ENCODE measurements around the gene FAM78A. TPM values are rescaled to one million over a fixed set of nuclear protein-coding genes. Genes with fewer than 3 reads are reported as not detected.

FAM78A gene
- total RNA-seq, 6 experiments from 2014 or later = 0.11 to 0.83 (median 0.34) TPM

DNA sequence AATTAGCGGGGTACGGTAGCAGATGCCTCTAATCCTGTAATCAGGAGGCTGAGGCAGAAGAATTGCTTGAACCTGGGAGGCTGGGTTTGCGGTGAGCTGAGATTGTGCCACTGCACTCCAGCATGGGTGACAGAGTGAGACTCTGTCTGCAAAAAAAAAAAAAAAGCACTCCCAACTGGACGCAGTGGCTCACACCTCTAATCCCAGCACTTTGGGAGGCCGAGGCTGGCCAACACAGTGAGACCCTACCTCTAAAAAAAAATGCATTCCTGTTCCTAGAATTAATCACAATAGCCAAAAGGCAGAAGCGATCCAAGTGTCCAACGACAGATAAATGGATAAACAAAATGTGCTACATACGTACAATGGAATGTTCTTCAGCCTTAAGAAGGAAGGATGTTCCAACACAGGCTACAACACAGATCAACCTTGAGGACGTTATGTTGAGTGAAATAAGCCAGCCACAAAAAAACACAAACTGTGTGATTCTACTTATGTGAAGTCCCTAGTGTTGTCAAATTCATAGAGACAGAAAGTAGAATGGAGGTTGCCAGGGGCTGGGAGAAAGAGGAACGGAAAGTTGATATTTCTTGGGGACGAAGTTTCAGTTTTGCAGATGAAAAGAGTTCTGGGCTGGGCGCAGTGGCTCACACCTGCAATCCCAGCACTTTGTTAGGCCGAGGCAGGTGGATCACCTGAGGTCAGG is 13.8 kb downstream of the FAM78A start:
- no peaks in the 10 kb centered on the region for H3K9me3 Mint-ChIP-seq
- no peak overlapping the region for H3K4me3 Mint-ChIP-seq
- H3K27ac Mint-ChIP-seq = no peak overlapping the region
- H3K4me1 Mint-ChIP-seq (ENCODE audit: low read depth) = peaks cover 6% of the 10 kb centered on the region; the same call in 1 of the 2 replicates
- DNase-seq = no peak
- H3K27me3 Mint-ChIP-seq (ENCODE audit: insufficient read depth) = peaks cover 12% of the 10 kb centered on the region
- no peak for TF ChIP-seq CTCF (IDR thresholded peaks at IDR 0.05)
- no peaks in the 10 kb centered on the region for H3K36me3 Mint-ChIP-seq (ENCODE audit: low read depth)

DNA sequence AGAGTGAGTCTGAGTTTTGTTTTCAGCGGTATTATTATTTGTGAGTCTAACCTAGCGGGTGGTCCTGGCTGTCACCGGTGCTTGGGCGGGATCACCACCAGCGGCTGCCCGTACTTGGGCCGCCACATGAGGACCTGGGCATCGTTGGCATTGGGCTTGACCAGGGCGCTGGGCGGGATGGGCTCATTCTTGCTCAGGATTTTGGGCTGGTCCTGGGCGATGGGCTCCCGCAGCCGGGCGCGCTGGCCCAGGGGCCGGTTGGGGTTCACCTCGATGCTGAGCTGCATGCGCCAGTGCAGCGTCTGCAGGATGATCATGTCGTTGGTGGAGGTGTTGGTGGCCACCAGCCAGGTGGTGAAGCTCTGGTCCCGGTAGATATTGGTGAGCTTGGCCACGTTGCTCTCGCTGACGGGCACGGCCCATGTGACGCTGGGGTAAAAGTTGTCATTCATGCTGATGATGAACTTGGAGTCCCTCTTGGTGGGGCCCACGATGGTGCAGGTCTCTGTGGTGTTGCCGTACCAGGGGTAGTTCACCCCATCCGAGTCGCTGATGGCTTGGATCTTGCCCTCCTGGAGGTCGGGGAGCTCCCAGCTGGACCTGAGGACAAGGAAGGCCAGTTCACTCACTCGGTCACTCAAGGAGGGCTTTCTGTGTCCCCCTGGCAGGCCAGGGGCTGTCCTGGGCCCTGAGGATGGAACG is 15.4 kb downstream of the FAM78A start:
- Mint-ChIP-seq H3K36me3 (ENCODE audit: low read depth) (no peaks in the 10 kb centered on the region), H3K9me3 (no peaks in the 10 kb centered on the region), H3K4me1 (ENCODE audit: low read depth) (peaks cover 15% of the 10 kb centered on the region), H3K4me3 (no peak overlapping the region), H3K27me3 (ENCODE audit: insufficient read depth) (peaks cover 10% of the 10 kb centered on the region), H3K27ac (no peak overlapping the region)
- no peak for DNase-seq
- TF ChIP-seq CTCF (IDR thresholded peaks at IDR 0.05) = no peak

GRCh38 chr9:131259916-131260597 is 16.3 kb downstream of the FAM78A start:
- H3K27ac Mint-ChIP-seq = no peak overlapping the region
- DNase-seq = no peak
- H3K9me3 Mint-ChIP-seq = no peaks in the 10 kb centered on the region
- no peaks in the 10 kb centered on the region for H3K36me3 Mint-ChIP-seq (ENCODE audit: low read depth)
- TF ChIP-seq CTCF (IDR thresholded peaks at IDR 0.05) = no peak
- peaks cover 10% of the 10 kb centered on the region for H3K27me3 Mint-ChIP-seq (ENCODE audit: insufficient read depth)
- H3K4me1 Mint-ChIP-seq (ENCODE audit: low read depth) = peaks cover 17% of the 10 kb centered on the region
- H3K4me3 Mint-ChIP-seq = no peak overlapping the region

DNA sequence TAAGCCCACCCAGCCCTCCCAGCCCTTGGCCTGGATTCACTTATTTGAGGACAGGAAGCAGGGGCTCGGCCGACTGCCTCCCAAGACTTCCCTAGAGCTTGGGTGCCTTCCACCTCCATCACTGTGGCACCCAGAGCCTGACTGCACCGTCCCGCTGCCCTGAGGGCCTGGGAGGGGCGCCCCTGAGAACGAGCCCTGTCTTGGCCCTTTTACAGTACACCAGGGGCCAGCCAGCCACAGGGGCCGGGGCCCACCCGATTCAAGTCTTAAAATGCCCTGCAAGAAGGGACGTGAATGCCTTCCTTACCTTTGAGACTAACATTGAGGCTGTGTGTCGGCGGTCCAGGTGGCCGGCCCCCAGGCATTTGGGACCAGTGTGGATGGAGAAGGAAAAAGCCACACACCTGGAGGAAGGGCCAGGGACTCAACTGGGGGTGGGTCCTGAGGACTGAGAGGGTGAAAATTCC is 16.8 kb downstream of the FAM78A start:
- H3K27ac Mint-ChIP-seq = no peak overlapping the region
- no peaks in the 10 kb centered on the region for H3K9me3 Mint-ChIP-seq
- TF ChIP-seq CTCF (IDR thresholded peaks at IDR 0.05) = no peak
- DNase-seq = no peak
- H3K4me1 Mint-ChIP-seq (ENCODE audit: low read depth) = peaks cover 17% of the 10 kb centered on the region
- H3K4me3 Mint-ChIP-seq = no peak overlapping the region
- no peaks in the 10 kb centered on the region for H3K36me3 Mint-ChIP-seq (ENCODE audit: low read depth)
- peaks cover 10% of the 10 kb centered on the region for H3K27me3 Mint-ChIP-seq (ENCODE audit: insufficient read depth)

- Mint-ChIP-seq H3K9me3 (no peaks in the 10 kb centered on the region), H3K4me1 (ENCODE audit: low read depth) (peaks cover 17% of the 10 kb centered on the region), H3K36me3 (ENCODE audit: low read depth) (no peaks in the 10 kb centered on the region), H3K27ac (no peak overlapping the region), H3K27me3 (ENCODE audit: insufficient read depth) (peaks cover 10% of the 10 kb centered on the region), H3K4me3 (no peak overlapping the region)
- no peak for DNase-seq
- TF ChIP-seq CTCF (IDR thresholded peaks at IDR 0.05) = no peak
Observed at GRCh38 chr9:131258698-131259431, 17.4 kb downstream of the FAM78A start.
